ENCODE measurements around the gene NLGN1. TPM values are rescaled to one million over a fixed set of nuclear protein-coding genes. Genes with fewer than 3 reads are reported as not detected.
"Not testable (repeated sequence)": the region's sequence is repeated elsewhere in the genome, so short reads cannot be mapped to it uniquely, and the experiment has no call there.

The NLGN1 gene
- polyA plus RNA-seq, 2 of the 4 experiments (the other 2 are of a cell fraction) = not detected

GRCh38 chr3:173538410-173538809 is 140.9 kb downstream of the NLGN1 start:
- 0 out of 6 replicates have a peak, but pooled peaks of 1 of the 2 experiments have one; percentile 26 for ATAC-seq
- 64% methylated on average over 5 of the region's 5 CpGs for WGBS (ENCODE audit: missing lambda C conversion rate)
- Histone ChIP-seq H3K4me1 (no peaks in the 10 kb centered on the region), H3K4me3 (no peak overlapping the region), H3K9me3 (no peaks in the 10 kb centered on the region), H3K27ac (no peak overlapping the region), H3K4me2 (no peak overlapping the region)
- no peak for FAIRE-seq
- no peak for TF ChIP-seq HOXB13 (CRISPR knock-in tag; IDR thresholded peaks at IDR 0.05; ENCODE audit: low read depth)
- TF ChIP-seq RARB (CRISPR knock-in tag; IDR thresholded peaks at IDR 0.05) = no peak
- no peak for TF ChIP-seq HDAC2 (IDR thresholded peaks at IDR 0.05)
- no peak for TF ChIP-seq CEBPB (IDR thresholded peaks at IDR 0.05)
- TF ChIP-seq RCOR1 (IDR thresholded peaks at IDR 0.05; ENCODE audit: low read depth, low read length) = no peak
- no peak for TF ChIP-seq FOSB (CRISPR knock-in tag; IDR thresholded peaks at IDR 0.05)
- TF ChIP-seq HES2 (IDR thresholded peaks at IDR 0.05) = no peak
- no peak for TF ChIP-seq RFX5 (IDR thresholded peaks at IDR 0.05)
- TF ChIP-seq, protein P1, sequence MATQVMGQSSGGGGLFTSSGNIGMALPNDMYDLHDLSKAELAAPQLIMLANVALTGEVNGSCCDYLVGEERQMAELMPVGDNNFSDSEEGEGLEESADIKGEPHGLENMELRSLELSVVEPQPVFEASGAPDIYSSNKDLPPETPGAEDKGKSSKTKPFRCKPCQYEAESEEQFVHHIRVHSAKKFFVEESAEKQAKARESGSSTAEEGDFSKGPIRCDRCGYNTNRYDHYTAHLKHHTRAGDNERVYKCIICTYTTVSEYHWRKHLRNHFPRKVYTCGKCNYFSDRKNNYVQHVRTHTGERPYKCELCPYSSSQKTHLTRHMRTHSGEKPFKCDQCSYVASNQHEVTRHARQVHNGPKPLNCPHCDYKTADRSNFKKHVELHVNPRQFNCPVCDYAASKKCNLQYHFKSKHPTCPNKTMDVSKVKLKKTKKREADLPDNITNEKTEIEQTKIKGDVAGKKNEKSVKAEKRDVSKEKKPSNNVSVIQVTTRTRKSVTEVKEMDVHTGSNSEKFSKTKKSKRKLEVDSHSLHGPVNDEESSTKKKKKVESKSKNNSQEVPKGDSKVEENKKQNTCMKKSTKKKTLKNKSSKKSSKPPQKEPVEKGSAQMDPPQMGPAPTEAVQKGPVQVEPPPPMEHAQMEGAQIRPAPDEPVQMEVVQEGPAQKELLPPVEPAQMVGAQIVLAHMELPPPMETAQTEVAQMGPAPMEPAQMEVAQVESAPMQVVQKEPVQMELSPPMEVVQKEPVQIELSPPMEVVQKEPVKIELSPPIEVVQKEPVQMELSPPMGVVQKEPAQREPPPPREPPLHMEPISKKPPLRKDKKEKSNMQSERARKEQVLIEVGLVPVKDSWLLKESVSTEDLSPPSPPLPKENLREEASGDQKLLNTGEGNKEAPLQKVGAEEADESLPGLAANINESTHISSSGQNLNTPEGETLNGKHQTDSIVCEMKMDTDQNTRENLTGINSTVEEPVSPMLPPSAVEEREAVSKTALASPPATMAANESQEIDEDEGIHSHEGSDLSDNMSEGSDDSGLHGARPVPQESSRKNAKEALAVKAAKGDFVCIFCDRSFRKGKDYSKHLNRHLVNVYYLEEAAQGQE (IDR thresholded peaks at IDR 0.05) = no peak
- TF ChIP-seq BHLHE40 (IDR thresholded peaks at IDR 0.05; ENCODE audit: low read depth, low read length) = no peak
- no peak for TF ChIP-seq ZFP36 (IDR thresholded peaks at IDR 0.05; ENCODE audit: borderline replicate concordance, partially characterized antibody)
- DNase-seq (ENCODE audit: low read depth in 1 of 2, low spot score in 1 of 2) = peak in 1 of 2 experiments; percentile 0
- POLR2A ChIA-PET = no interaction called here
- CTCF ChIA-PET = no interaction called here

GRCh38 chr3:173545590-173545989 is 148.0 kb downstream of the NLGN1 start:
- H3K4me1 ChIP-seq; CTCF ChIA-PET; H3K9me3 ChIP-seq; POLR2A ChIA-PET; H3K27ac ChIP-seq; H3K4me3 ChIP-seq; DNase-seq (ENCODE audit: low read depth in 1 of 2, low spot score in 1 of 2); ATAC-seq; H3K4me2 ChIP-seq; FAIRE-seq: not testable (repeated sequence)
- WGBS (ENCODE audit: missing lambda C conversion rate) = 5% methylated on average over 2 of the region's 2 CpGs

DNA sequence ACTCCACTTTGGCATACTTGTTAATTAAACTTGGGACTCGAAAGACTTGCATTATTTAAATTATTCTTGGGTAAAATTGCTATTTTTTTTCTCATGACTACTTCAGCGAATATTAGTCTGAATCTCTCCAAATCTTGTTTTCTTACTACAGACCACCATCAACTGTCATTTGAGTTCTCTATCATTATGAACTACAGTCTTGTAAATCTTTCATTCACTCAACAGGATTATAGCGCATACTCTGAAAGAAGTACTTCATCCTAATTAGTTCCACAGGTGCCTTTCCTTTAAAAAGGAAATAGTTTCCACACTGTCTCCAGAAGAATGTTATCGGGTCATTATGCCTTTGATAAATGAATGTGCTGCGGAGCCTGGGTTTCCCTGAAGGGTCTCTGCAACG is 149.5 kb downstream of the NLGN1 start:
- POLR2A ChIA-PET = no interaction called here
- DNase-seq (ENCODE audit: low read depth in 1 of 2, low spot score in 1 of 2) = no peak
- TF ChIP-seq ZSCAN20 (CRISPR knock-in tag; IDR thresholded peaks at IDR 0.05) (no peak), PHF8 (IDR thresholded peaks at IDR 0.05; ENCODE audit: borderline replicate concordance, low read depth) (no peak), CBX8 (IDR thresholded peaks at IDR 0.05) (no peak), HMGXB4 (CRISPR knock-in tag; IDR thresholded peaks at IDR 0.05; ENCODE audit: borderline replicate concordance) (no peak), MYC (IDR thresholded peaks at IDR 0.05; ENCODE audit: borderline replicate concordance, low read length) (no peak), GATA3 (IDR thresholded peaks at IDR 0.05; ENCODE audit: borderline replicate concordance) (no peak), CEBPB (IDR thresholded peaks at IDR 0.05) (no peak), SMC3 (IDR thresholded peaks at IDR 0.05) (no peak), KDM5A (IDR thresholded peaks at IDR 0.05) (no peak), HDAC2 (IDR thresholded peaks at IDR 0.05) (no peak), FOXS1 (CRISPR knock-in tag; IDR thresholded peaks at IDR 0.05) (no peak), FOSB (CRISPR knock-in tag; IDR thresholded peaks at IDR 0.05) (no peak), RNF2 (IDR thresholded peaks at IDR 0.05; ENCODE audit: borderline replicate concordance, low read depth) (no peak), MAZ (IDR thresholded peaks at IDR 0.05; ENCODE audit: borderline replicate concordance, low read depth, low read length) (no peak)
- TF ChIP-seq, protein P2, sequence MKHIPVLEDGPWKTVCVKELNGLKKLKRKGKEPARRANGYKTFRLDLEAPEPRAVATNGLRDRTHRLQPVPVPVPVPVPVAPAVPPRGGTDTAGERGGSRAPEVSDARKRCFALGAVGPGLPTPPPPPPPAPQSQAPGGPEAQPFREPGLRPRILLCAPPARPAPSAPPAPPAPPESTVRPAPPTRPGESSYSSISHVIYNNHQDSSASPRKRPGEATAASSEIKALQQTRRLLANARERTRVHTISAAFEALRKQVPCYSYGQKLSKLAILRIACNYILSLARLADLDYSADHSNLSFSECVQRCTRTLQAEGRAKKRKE (CRISPR knock-in tag; IDR thresholded peaks at IDR 0.05; ENCODE audit: low read depth) = no peak
- Histone ChIP-seq H3K4me3 (no peak overlapping the region), H3K27ac (no peak overlapping the region), H3K4me2 (no peak overlapping the region), H3K9me3 (no peaks in the 10 kb centered on the region), H3K4me1 (no peaks in the 10 kb centered on the region)
- CTCF ChIA-PET = no interaction called here
- 23% methylated on average over 6 of the region's 6 CpGs for WGBS (ENCODE audit: missing lambda C conversion rate)
- FAIRE-seq = no peak
- no peak for ATAC-seq
